ENCODE data around the gene PNPLA7. TPM values are rescaled to one million over a fixed set of nuclear protein-coding genes. Genes with fewer than 3 reads are reported as not detected.

PNPLA7 gene
- total RNA-seq, 1 donor from 2014 or later, result 0.82 TPM

- no peak for FAIRE-seq
- no peak for DNase-seq (ENCODE audit: low spot score in 2 of 2)
Measured at GRCh38 chr9:137430723-137431415, 119.3 kb downstream of the PNPLA7 start.

- DNase-seq (ENCODE audit: low spot score in 2 of 2), result no peak
Measured at GRCh38 chr9:137429974-137430722, 120.1 kb downstream of the PNPLA7 start.

GRCh38 chr9:137429546-137429890 lies 120.7 kb downstream of the PNPLA7 start:
- DNase-seq (ENCODE audit: low spot score in 2 of 2) (no peak), FAIRE-seq (no peak)

More at GRCh38 chr9:137429974-137430722, 120.1 kb downstream of the PNPLA7 start:
- FAIRE-seq, result no peak

GRCh38 chr9:137428841-137429545 lies 121.2 kb downstream of the PNPLA7 start:
- FAIRE-seq, result no peak
- DNase-seq (ENCODE audit: low spot score in 2 of 2), result no peak

- DNase-seq (ENCODE audit: low spot score in 2 of 2) (no peak), FAIRE-seq (no peak)
Measured at GRCh38 chr9:137428311-137428630, 121.9 kb downstream of the PNPLA7 start.

- FAIRE-seq (no peak), DNase-seq (ENCODE audit: low spot score in 2 of 2) (no peak)
Measured at GRCh38 chr9:137427454-137428310, 122.5 kb downstream of the PNPLA7 start.

GRCh38 chr9:137426018-137426681 lies 124.1 kb downstream of the PNPLA7 start:
- FAIRE-seq, result no peak
- no peak for DNase-seq (ENCODE audit: low spot score in 2 of 2)

GRCh38 chr9:137423514-137424291 lies 126.5 kb downstream of the PNPLA7 start:
- no peak for FAIRE-seq
- DNase-seq (ENCODE audit: low spot score in 2 of 2), result no peak

- DNase-seq (ENCODE audit: low spot score in 2 of 2) (peak; percentile 96 to 98), FAIRE-seq (no peak)
Measured at GRCh38 chr9:137422604-137423513, 127.3 kb downstream of the PNPLA7 start, which contains the start of the genes EXD3 and NOXA1. EXD3 (minus strand) TSS chr9:137423162; CDS start chr9:137395357, 27,805 bp downstream. NOXA1 (plus strand) TSS chr9:137423393; CDS start chr9:137423530, 137 bp downstream.

GRCh38 chr9:137421838-137422603 lies 128.2 kb downstream of the PNPLA7 start:
- FAIRE-seq (no peak), DNase-seq (ENCODE audit: low spot score in 2 of 2) (no peak)

- no peak for FAIRE-seq
Measured at GRCh38 chr9:137417161-137418021, 132.8 kb downstream of the PNPLA7 start.

GRCh38 chr9:137416563-137417151 lies 133.5 kb downstream of the PNPLA7 start:
- no peak for FAIRE-seq

More at GRCh38 chr9:137417161-137418021, 132.8 kb downstream of the PNPLA7 start:
- no peak for DNase-seq (ENCODE audit: low spot score in 2 of 2)

GRCh38 chr9:137416006-137416562 lies 134.1 kb downstream of the PNPLA7 start:
- DNase-seq (ENCODE audit: low spot score in 2 of 2) (no peak), FAIRE-seq (no peak)

More at GRCh38 chr9:137416563-137417151, 133.5 kb downstream of the PNPLA7 start:
- no peak for DNase-seq (ENCODE audit: low spot score in 2 of 2)

GRCh38 chr9:137415451-137415850 lies 134.8 kb downstream of the PNPLA7 start:
- DNase-seq (ENCODE audit: low spot score in 2 of 2) (no peak), FAIRE-seq (no peak)

- DNase-seq (ENCODE audit: low spot score in 2 of 2), result no peak
- FAIRE-seq, result no peak
Measured at GRCh38 chr9:137412431-137412830, 137.8 kb downstream of the PNPLA7 start.
